ENCODE measurements around the gene CBL.

GRCh38 chr11:119172513-119172912, 33.6 kb upstream of the CBL start:
- TF ChIP-seq CTCF (IDR thresholded peaks at IDR 0.05), result no peak
- no peak for TF ChIP-seq POLR2AphosphoS5 (IDR thresholded peaks at IDR 0.05; ENCODE audit: insufficient read depth in 1 of 2, low read depth in 1 of 2)
- TF ChIP-seq POLR2A (IDR thresholded peaks at IDR 0.05), result no peak
